Fibroblast of lung (primary cell): ENCODE measurements around the gene GPR26. TPM values are rescaled to one million over a fixed set of nuclear protein-coding genes. Genes with fewer than 3 reads are reported as not detected.

Source experiments
- DNase-seq, 2 donors: peaks; one replicate each; pipeline versions ENCODE4 v3.0.0 to v3.0.0-alpha.2; 2010; ENCODE audit warnings: low read depth in 2 of 2
- H2AFZ ChIP-seq: 2 replicates; pipeline ENCODE4 v1.5.1; 2012; ENCODE audit warnings: low read length, control low read depth, inconsistent platforms
- H3K27ac ChIP-seq: 2 replicates; pipeline ENCODE4 v1.5.1; 2011; ENCODE audit warnings: low read length, control low read depth; ENCODE audit not compliant: insufficient read depth
- H3K27me3 ChIP-seq: 2 replicates; pipeline ENCODE4 v1.5.1; 2011; ENCODE audit warnings: mild to moderate bottlenecking, low read length; ENCODE audit not compliant: control insufficient read depth, insufficient read depth
- H3K36me3 ChIP-seq: 2 replicates; pipeline ENCODE4 v1.5.1; 2011; ENCODE audit warnings: low read length; ENCODE audit not compliant: control insufficient read depth, insufficient read depth
- H3K4me1 ChIP-seq: 2 replicates; pipeline ENCODE4 v1.5.1; 2011; ENCODE audit warnings: low read length; ENCODE audit not compliant: control insufficient read depth, insufficient read depth; ENCODE audit errors: extremely low read depth
- H3K4me2 ChIP-seq: 2 replicates; pipeline ENCODE4 v1.5.1; 2011; ENCODE audit warnings: low read length, control low read depth; ENCODE audit not compliant: insufficient read depth; ENCODE audit errors: extremely low read depth
- H3K4me3 ChIP-seq, 4 experiments: fragments of 200-600 bp in 1 of 4; sonication (generic) in 1 of 4; replicated peaks in 1 of 4; 2 replicates each; pipeline ENCODE4 v1.5.1; 2011 to 2016; ENCODE audit warnings: low read length in 4 of 4, low read depth in 3 of 4, mild to moderate bottlenecking in 3 of 4, control low read depth in 2 of 4, inconsistent platforms in 1 of 4, mixed read lengths in 1 of 4; ENCODE audit not compliant: insufficient read depth in 1 of 4; ENCODE audit errors: control extremely low read depth in 1 of 4
- H3K79me2 ChIP-seq: 2 replicates; pipeline ENCODE4 v1.5.1; 2012; ENCODE audit warnings: mild to moderate bottlenecking, low read length, inconsistent platforms; ENCODE audit not compliant: control insufficient read depth, insufficient read depth
- H3K9ac ChIP-seq: 2 replicates; pipeline ENCODE4 v1.5.1; 2011; ENCODE audit warnings: mild to moderate bottlenecking, low read length, control low read depth; ENCODE audit not compliant: insufficient read depth
- H3K9me3 ChIP-seq: 2 replicates; pipeline ENCODE4 v1.5.1; 2012; ENCODE audit warnings: low read depth, low read length; ENCODE audit not compliant: control insufficient read depth, insufficient read depth
- H4K20me1 ChIP-seq: 2 replicates; pipeline ENCODE4 v1.5.1; 2011; ENCODE audit warnings: low read length; ENCODE audit not compliant: control insufficient read depth, insufficient read depth; ENCODE audit errors: extremely low read depth
- CTCF ChIP-seq, 2 donors: IDR thresholded peaks in 1 of 2; conservative IDR thresholded peaks in 1 of 2; 1 replicate in 1 of 2; 2 replicates in 1 of 2; pipeline ENCODE4 v1.5.1; 2011 to 2012; ENCODE audit warnings: low read length in 2 of 2, control low read depth in 1 of 2, inconsistent platforms in 1 of 2, low read depth in 1 of 2, mild to moderate bottlenecking in 1 of 2
- EZH2 ChIP-seq: IDR thresholded peaks from 2 replicates; pipeline ENCODE4 v1.5.1; 2012; ENCODE audit warnings: low read length, control low read depth, mild to moderate bottlenecking; ENCODE audit errors: missing control alignments
- polyA plus RNA-seq, 2 donors: library from polyadenylated mRNA; depleted of rRNA in 1 of 2; stranded (reverse) in 1 of 2; unstranded in 1 of 2; fragments of >200 nt; gene quantifications; 2 replicates each; pipeline ENCODE4 v1.2.1, GENCODE V29; 2011 to 2012; ENCODE audit warnings: missing spikeins in 1 of 2
- total RNA-seq: library from RNA; depleted of rRNA; stranded (reverse); fragments of >200 nt; gene quantifications from 2 replicates; pipeline ENCODE4 v1.2.1, GENCODE V29; 2014

The GPR26 gene
- total and polyA plus RNA-seq, 2 donors (not counting 1 experiment from before 2014, with no cell fraction given): not detected

DNA sequence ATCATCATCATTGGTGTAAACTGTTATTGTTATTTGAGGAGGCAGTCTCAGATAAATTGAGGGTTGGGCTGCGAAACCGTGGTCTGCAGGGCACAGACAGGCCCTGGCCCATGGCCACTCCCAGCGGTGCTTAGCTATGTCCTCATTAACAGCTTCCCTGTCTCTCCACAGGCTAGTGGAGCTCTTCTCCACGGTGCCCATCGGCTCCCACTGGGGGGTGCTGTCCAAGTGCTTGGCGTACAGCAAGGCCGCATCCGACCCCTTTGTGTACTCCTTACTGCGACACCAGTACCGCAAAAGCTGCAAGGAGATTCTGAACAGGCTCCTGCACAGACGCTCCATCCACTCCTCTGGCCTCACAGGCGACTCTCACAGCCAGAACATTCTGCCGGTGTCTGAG is 21.6 kb downstream of the GPR26 start:
- no peak overlapping the region for H3K27ac ChIP-seq
- H3K27me3 ChIP-seq: no peaks in the 10 kb centered on the region
- no peak overlapping the region for H2AFZ ChIP-seq
- H3K4me1 ChIP-seq: no peaks in the 10 kb centered on the region
- H3K9me3 ChIP-seq: no peaks in the 10 kb centered on the region
- TF ChIP-seq CTCF (conservative IDR thresholded peaks at IDR 0.05 in 1 of 2, IDR thresholded peaks at IDR 0.05 in 1 of 2; ENCODE audit: low read depth in 1 of 2, low read length in 2 of 2) (no peak), EZH2 (no peak)
- no peak overlapping the region for H3K4me3 ChIP-seq
- no peak for DNase-seq
- H3K9ac ChIP-seq: no peak overlapping the region
- no peaks in the 10 kb centered on the region for H3K79me2 ChIP-seq
- H3K4me2 ChIP-seq: no peak overlapping the region
- H4K20me1 ChIP-seq: no peaks in the 10 kb centered on the region
- no peaks in the 10 kb centered on the region for H3K36me3 ChIP-seq

DNA sequence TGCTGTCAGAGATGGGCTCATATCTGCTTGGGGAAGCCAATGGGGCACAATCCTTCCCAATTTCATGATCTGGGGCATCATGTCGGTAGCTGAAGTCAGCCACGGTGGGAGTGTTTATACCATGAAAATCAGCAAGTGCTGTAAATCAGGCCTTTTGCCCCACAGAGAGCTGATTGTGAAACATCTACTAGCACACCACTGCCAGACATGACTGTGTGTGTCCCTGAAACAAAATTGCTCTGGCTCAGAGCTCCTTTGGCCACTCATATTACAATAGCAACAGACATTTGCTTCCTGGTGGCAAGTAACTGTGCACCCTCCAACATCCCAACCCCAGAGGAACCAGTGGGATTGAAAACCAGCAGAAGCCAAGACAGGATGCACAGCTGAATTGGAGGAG is 23.7 kb downstream of the GPR26 start:
- Histone ChIP-seq H2AFZ (no peak overlapping the region), H3K27ac (no peak overlapping the region), H3K4me1 (no peaks in the 10 kb centered on the region), H4K20me1 (no peaks in the 10 kb centered on the region), H3K36me3 (no peaks in the 10 kb centered on the region), H3K4me2 (no peak overlapping the region), H3K4me3 (no peak overlapping the region), H3K9me3 (no peaks in the 10 kb centered on the region), H3K27me3 (no peaks in the 10 kb centered on the region), H3K79me2 (no peaks in the 10 kb centered on the region), H3K9ac (no peak overlapping the region)
- DNase-seq: no peak
- TF ChIP-seq CTCF (conservative IDR thresholded peaks at IDR 0.05 in 1 of 2, IDR thresholded peaks at IDR 0.05 in 1 of 2; ENCODE audit: low read depth in 1 of 2, low read length in 2 of 2): no peak
- TF ChIP-seq EZH2: no peak

DNA sequence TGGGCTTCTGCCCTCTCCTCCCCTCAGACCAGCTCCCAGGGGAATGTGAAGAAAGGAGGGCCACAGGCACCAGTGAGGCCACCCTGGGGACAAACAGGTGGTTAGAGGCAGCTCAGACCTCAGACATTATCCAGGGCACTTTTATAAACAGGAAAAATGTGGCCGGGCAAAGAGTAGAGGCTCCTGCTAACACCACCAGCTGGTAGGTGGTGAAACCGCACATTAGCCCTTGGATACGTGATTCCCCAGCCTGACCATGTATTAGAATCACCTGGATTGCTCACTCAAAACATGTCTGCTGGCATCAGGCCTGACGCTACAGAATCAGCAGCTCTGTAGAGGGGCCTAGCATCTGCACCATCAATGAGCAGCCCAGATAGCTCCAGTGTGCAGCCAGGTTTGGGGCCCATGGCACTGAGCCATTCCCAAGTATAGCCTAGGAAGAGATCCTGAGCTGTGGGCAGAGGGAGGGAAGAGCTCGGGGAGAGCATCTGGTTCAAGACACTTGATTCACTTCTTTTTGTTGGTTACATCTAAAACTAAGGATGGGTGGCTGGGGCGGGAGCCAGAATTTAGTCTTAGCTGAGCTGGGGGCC is 37.1 kb downstream of the GPR26 start:
- no peaks in the 10 kb centered on the region for H3K4me1 ChIP-seq
- TF ChIP-seq CTCF (conservative IDR thresholded peaks at IDR 0.05 in 1 of 2, IDR thresholded peaks at IDR 0.05 in 1 of 2; ENCODE audit: low read depth in 1 of 2, low read length in 2 of 2): no peak
- TF ChIP-seq EZH2: no peak
- H3K4me3 ChIP-seq: no peak overlapping the region
- no peak overlapping the region for H3K4me2 ChIP-seq
- no peaks in the 10 kb centered on the region for H4K20me1 ChIP-seq
- no peak overlapping the region for H2AFZ ChIP-seq
- no peak overlapping the region for H3K9ac ChIP-seq
- no peaks in the 10 kb centered on the region for H3K27me3 ChIP-seq
- no peaks in the 10 kb centered on the region for H3K79me2 ChIP-seq
- H3K9me3 ChIP-seq: no peaks in the 10 kb centered on the region
- H3K36me3 ChIP-seq: no peaks in the 10 kb centered on the region
- DNase-seq: no peak
- H3K27ac ChIP-seq: no peak overlapping the region
